ENCODE measurements around the gene ASAP2.

Gene ASAP2

GRCh38 chr2:9313443-9313842, 106.8 kb downstream of the ASAP2 start:
- Histone ChIP-seq H2AFZ (ENCODE audit: low read depth) (no peak overlapping the region), H3K9ac (no peak overlapping the region), H4K20me1 (ENCODE audit: insufficient read depth) (no peaks in the 10 kb centered on the region), H3K4me3 (IDR thresholded peaks at IDR 0.05; ENCODE audit: insufficient read depth, low read depth, low read length) (no peak overlapping the region), H3K27ac (no peak overlapping the region), H3K79me2 (ENCODE audit: insufficient read depth, low read depth) (peaks cover 13% of the 10 kb centered on the region; the same call in 1 of the 2 replicates), H3K36me3 (ENCODE audit: insufficient read depth) (no peaks in the 10 kb centered on the region), H3K4me1 (ENCODE audit: low read depth, poor library complexity, severe bottlenecking) (peaks cover 38% of the 10 kb centered on the region), H3K4me2 (no peak overlapping the region), H3K27me3 (ENCODE audit: insufficient read depth, low read depth) (no peaks in the 10 kb centered on the region)
- TF ChIP-seq CTCF (conservative IDR thresholded peaks at IDR 0.05; ENCODE audit: low read depth, low read length), result no peak

- H3K27me3 ChIP-seq (ENCODE audit: insufficient read depth, low read depth), result no peaks in the 10 kb centered on the region
- no peak overlapping the region for H3K4me2 ChIP-seq
- no peak overlapping the region for H3K9ac ChIP-seq
- H3K79me2 ChIP-seq (ENCODE audit: insufficient read depth, low read depth), result no peaks in the 10 kb centered on the region; the same call in 1 of the 2 replicates
- H3K36me3 ChIP-seq (ENCODE audit: insufficient read depth), result no peaks in the 10 kb centered on the region
- no peak overlapping the region for H3K27ac ChIP-seq
- peaks cover 19% of the 10 kb centered on the region for H3K4me1 ChIP-seq (ENCODE audit: low read depth, poor library complexity, severe bottlenecking)
- H2AFZ ChIP-seq (ENCODE audit: low read depth), result no peak overlapping the region
- no peak overlapping the region for H3K4me3 ChIP-seq (IDR thresholded peaks at IDR 0.05; ENCODE audit: insufficient read depth, low read depth, low read length)
- no peaks in the 10 kb centered on the region for H4K20me1 ChIP-seq (ENCODE audit: insufficient read depth)
- no peak for TF ChIP-seq CTCF (conservative IDR thresholded peaks at IDR 0.05; ENCODE audit: low read depth, low read length)
Measured at GRCh38 chr2:9315280-9315847, 108.8 kb downstream of the ASAP2 start.

- H3K36me3 ChIP-seq (ENCODE audit: insufficient read depth), result no peaks in the 10 kb centered on the region
- H3K9ac ChIP-seq, result no peak overlapping the region
- no peak overlapping the region for H3K4me2 ChIP-seq
- H3K4me1 ChIP-seq (ENCODE audit: low read depth, poor library complexity, severe bottlenecking), result no peaks in the 10 kb centered on the region
- H3K79me2 ChIP-seq (ENCODE audit: insufficient read depth, low read depth), result no peaks in the 10 kb centered on the region
- no peak for TF ChIP-seq CTCF (conservative IDR thresholded peaks at IDR 0.05; ENCODE audit: low read depth, low read length)
- no peaks in the 10 kb centered on the region for H3K27me3 ChIP-seq (ENCODE audit: insufficient read depth, low read depth)
- no peak overlapping the region for H3K4me3 ChIP-seq (IDR thresholded peaks at IDR 0.05; ENCODE audit: insufficient read depth, low read depth, low read length)
- no peak overlapping the region for H3K27ac ChIP-seq
- H2AFZ ChIP-seq (ENCODE audit: low read depth), result no peak overlapping the region
- H4K20me1 ChIP-seq (ENCODE audit: insufficient read depth), result no peaks in the 10 kb centered on the region
Measured at GRCh38 chr2:9317559-9317958, 110.9 kb downstream of the ASAP2 start.

DNA sequence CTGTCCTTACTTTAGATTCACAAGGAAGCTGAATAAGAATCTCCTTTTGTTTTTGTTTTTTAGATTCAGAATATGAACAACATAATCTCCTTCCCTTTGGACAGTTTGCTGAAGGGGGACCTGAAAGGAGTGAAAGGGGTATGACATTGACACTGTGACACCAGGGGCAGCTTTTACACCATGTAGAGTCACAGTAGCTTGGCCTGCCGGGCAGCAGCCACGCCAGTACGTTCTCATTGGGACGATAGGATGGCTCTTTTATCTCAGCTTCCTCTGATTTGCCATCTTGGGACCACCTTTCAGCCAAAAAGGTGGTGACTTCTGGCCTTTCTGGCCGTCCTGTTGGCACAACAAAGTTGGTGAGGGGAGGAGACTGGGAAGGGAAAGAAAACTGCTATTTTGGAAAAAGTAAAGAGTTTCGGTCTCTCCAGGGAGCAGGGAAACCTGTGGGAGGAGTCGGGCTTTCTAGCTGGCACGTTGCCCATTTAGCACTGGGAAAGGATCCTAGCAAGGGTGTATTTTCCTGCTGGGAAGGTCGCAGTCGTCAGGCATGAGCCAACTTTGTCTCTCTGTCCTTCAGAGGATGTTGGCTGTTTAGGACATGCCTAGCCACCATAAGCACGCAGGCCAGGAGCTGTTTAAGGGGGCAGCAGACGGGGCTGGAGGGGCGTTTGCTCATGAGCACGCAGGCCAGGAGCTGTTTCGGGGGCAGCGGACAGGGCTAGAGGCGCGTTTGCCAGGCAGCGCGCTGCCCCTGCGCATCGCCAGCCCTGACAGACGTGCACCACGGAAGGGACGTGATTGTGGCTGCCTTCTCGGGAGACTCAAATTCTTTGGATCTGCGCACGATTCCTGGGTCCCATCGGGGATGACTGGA, 112.1 kb downstream of the ASAP2 start:
- Histone ChIP-seq H3K79me2 (ENCODE audit: insufficient read depth, low read depth) (no peaks in the 10 kb centered on the region), H3K4me3 (IDR thresholded peaks at IDR 0.05; ENCODE audit: insufficient read depth, low read depth, low read length) (no peak overlapping the region), H3K27ac (no peak overlapping the region)

More for the DNA sequence above, 112.1 kb downstream of the ASAP2 start:
- no peak overlapping the region for H3K4me2 ChIP-seq
- no peaks in the 10 kb centered on the region for H4K20me1 ChIP-seq (ENCODE audit: insufficient read depth)
- H3K36me3 ChIP-seq (ENCODE audit: insufficient read depth), result no peaks in the 10 kb centered on the region
- TF ChIP-seq CTCF (conservative IDR thresholded peaks at IDR 0.05; ENCODE audit: low read depth, low read length), result no peak
- no peaks in the 10 kb centered on the region for H3K4me1 ChIP-seq (ENCODE audit: low read depth, poor library complexity, severe bottlenecking)
- no peaks in the 10 kb centered on the region for H3K27me3 ChIP-seq (ENCODE audit: insufficient read depth, low read depth)
- H3K9ac ChIP-seq, result no peak overlapping the region
- no peak overlapping the region for H2AFZ ChIP-seq (ENCODE audit: low read depth)

Measured in KMS-11 (cell line).